OCI-LY7 (cell line): ENCODE results near the gene RPUSD1. TPM values are rescaled to one million over a fixed set of nuclear protein-coding genes. Genes with fewer than 3 reads are reported as not detected.

Experiments
- BruUV-seq: library from RNA; stranded (reverse); fragments of 400-500 nt; replicated peaks from 2 replicates; lab custom pipeline; 2021; lab: Mats Ljungman, UMichigan
- CTCF ChIA-PET: fragments of 300-600 bp; sonication (Branson Sonifier 250); formaldehyde crosslinking; loops from one replicate; lab custom pipeline; 2022; ENCODE audit warnings: antibody characterized with exemption; ENCODE audit not compliant: unreplicated experiment; lab: Charles Lee
- POLR2A ChIA-PET: fragments of 300-600 bp; sonication (Branson Sonifier 250); formaldehyde crosslinking; loops from one replicate; lab custom pipeline; 2022; ENCODE audit warnings: antibody characterized with exemption; lab: Charles Lee
- DNase-seq: peaks from one replicate; pipeline ENCODE4 v3.0.0-alpha.2; 2015; ENCODE audit warnings: low spot score
- H2AFZ ChIP-seq: fragments of 200-600 bp; sonication (generic), shearing (Covaris generic); 2 replicates; pipeline ENCODE4 v1.6.1; 2014; ENCODE audit warnings: mild to moderate bottlenecking, antibody characterized with exemption, low read length, moderate library complexity
- H3K27ac ChIP-seq: fragments of 200-600 bp; sonication (generic); 2 replicates; pipeline ENCODE4 v1.5.1; 2014; ENCODE audit warnings: mixed run types, low read depth, mild to moderate bottlenecking, moderate library complexity, low read length, inconsistent platforms; ENCODE audit not compliant: poor library complexity, severe bottlenecking
- H3K36me3 ChIP-seq: fragments of 200-600 bp; sonication (generic); 2 replicates; pipeline ENCODE4 v1.6.1; 2014; ENCODE audit warnings: mild to moderate bottlenecking, antibody characterized with exemption, low read length, moderate library complexity, mixed read lengths; ENCODE audit not compliant: insufficient read depth
- H3K4me1 ChIP-seq: fragments of 200-600 bp; sonication (generic); 2 replicates; pipeline ENCODE4 v1.5.1; 2014; ENCODE audit warnings: mild to moderate bottlenecking, low read length; ENCODE audit not compliant: insufficient read depth, poor library complexity, severe bottlenecking
- H3K4me2 ChIP-seq: fragments of 200-600 bp; sonication (generic); 2 replicates; pipeline ENCODE4 v1.6.1; 2014; ENCODE audit warnings: mild to moderate bottlenecking, low read length
- H3K4me3 ChIP-seq: fragments of 200-600 bp; sonication (generic); 2 replicates; pipeline ENCODE4 v1.5.1; 2014; ENCODE audit warnings: mild to moderate bottlenecking, low read depth, low read length; ENCODE audit not compliant: poor library complexity, severe bottlenecking
- H3K79me2 ChIP-seq: fragments of 200-600 bp; sonication (generic); 2 replicates; pipeline ENCODE4 v1.6.1; 2016; ENCODE audit warnings: low read depth, mild to moderate bottlenecking, low read length, moderate library complexity, mixed read lengths; ENCODE audit not compliant: insufficient read depth
- H3K9me2 ChIP-seq: fragments of 200-600 bp; sonication (generic); 2 replicates; pipeline ENCODE4 v1.6.1; 2016; ENCODE audit warnings: mild to moderate bottlenecking, low read length, mixed read lengths; ENCODE audit not compliant: insufficient read depth
- H3K9me3 ChIP-seq: fragments of 200-600 bp; sonication (generic); 2 replicates; pipeline ENCODE4 v1.6.1; 2014; ENCODE audit warnings: mild to moderate bottlenecking, mixed run types, low read length, mixed read lengths
- H4K20me1 ChIP-seq: fragments of 200-600 bp; sonication (generic); 2 replicates; pipeline ENCODE4 v1.6.1; 2014; ENCODE audit warnings: mild to moderate bottlenecking, antibody characterized with exemption, low read length, moderate library complexity, mixed read lengths; ENCODE audit not compliant: insufficient read depth
- CTCF ChIP-seq: fragments of 200-600 bp; sonication (generic); conservative IDR thresholded peaks from 2 replicates; pipeline ENCODE4 v1.5.1; 2014; ENCODE audit warnings: mild to moderate bottlenecking, antibody characterized with exemption, low read length, moderate library complexity, mixed read lengths
- EZH2phosphoT487 ChIP-seq: fragments of 200-600 bp; sonication (generic); IDR thresholded peaks from 2 replicates; pipeline ENCODE4 v1.6.1; 2018; ENCODE audit warnings: low read depth, borderline replicate concordance, mild to moderate bottlenecking, mixed run types, antibody characterized with exemption, low read length, moderate library complexity, mixed read lengths
- intact Hi-C: fragments of 100-400 bp; cut with micrococcal nuclease; formaldehyde crosslinking; loops from one replicate; pipeline ENCODE4 v1.10.0; 2022; ENCODE audit not compliant: unreplicated experiment
- total RNA-seq, 2 experiments: library from RNA; depleted of rRNA in 1 of 2; stranded (reverse); fragments of >200 nt in 1 of 2; shearing (Covaris generic) in 1 of 2; gene quantifications; 2 replicates each; pipeline ENCODE4 v1.2.3, GENCODE V29; 2014 to 2022

RPUSD1 gene
- total RNA-seq, 2 experiments from 2014 or later: 48.6 to 64.1 TPM

DNA sequence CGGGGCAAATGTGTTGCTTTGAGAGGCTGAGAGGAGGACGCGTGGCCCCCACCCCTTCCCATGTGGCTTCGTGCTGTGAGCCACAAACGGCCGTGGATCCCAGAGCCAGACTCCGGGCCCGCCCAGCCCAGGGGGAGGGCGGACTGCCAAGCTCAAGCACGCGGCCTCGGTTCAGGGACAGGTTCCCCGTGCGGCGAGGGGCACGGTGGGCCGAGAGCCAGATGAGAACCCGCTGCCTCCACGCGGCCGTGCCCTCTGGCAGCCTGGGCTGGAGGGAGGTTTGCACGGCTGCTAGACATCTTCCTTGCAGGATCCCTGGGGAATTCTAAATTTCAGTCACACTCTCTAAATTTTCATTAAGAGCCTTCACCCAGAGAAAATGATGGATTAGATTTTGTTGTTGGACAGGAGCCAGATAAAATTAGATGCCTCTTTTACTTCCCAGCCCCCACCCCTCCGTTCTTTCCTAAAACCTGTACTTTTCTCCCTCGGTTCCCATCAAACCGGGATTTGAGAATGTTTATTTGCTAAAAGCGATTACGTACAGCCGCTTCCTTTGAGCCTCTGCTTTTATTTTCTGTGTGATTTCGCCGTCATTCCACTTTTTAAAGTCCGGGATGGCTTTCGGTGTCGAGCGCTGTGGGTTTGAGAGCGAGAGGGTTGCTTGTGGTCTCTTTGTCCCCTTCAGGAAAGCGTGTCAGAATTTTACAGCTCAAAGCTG lies 37.3 kb upstream of the RPUSD1 start:
- no peaks in the 10 kb centered on the region for H3K9me3 ChIP-seq
- TF ChIP-seq CTCF: no peak
- no peak overlapping the region for H3K27ac ChIP-seq
- no peak overlapping the region for H2AFZ ChIP-seq
- H4K20me1 ChIP-seq: no peaks in the 10 kb centered on the region
- H3K4me2 ChIP-seq: no peak overlapping the region
- POLR2A ChIA-PET: no interaction called here
- BruUV-seq: no TSS peak
- no peak for DNase-seq
- H3K4me1 ChIP-seq: no peaks in the 10 kb centered on the region
- H3K79me2 ChIP-seq: no peaks in the 10 kb centered on the region
- H3K9me2 ChIP-seq: no peaks in the 10 kb centered on the region
- CTCF ChIA-PET: no interaction called here
- no peaks in the 10 kb centered on the region for H3K36me3 ChIP-seq
- H3K4me3 ChIP-seq: no peak overlapping the region
- intact Hi-C loops: no loop called here

DNA sequence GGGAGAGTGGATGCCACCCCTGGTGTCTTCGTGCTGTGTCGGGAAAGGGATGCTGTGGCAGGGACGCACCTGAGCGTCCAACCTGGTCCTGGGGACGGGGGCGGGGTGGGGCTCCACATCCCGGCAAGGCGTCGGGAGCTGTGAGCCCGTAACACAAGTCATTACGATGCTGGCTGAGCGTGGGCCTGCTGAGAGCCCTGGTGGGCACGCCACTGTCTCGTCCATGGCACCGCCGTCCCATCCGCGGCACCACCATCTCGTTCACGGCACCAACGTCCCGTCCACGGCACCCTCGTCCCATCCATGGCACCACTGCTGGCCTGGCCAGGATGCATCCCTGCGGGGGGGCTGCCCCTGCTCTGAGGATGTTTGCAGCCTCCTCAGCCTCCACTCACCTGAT lies 36.4 kb upstream of the RPUSD1 start:
- H3K79me2 ChIP-seq: no peaks in the 10 kb centered on the region
- no peak overlapping the region for H3K4me2 ChIP-seq
- intact Hi-C loops: no loop called here
- H3K9me2 ChIP-seq: no peaks in the 10 kb centered on the region
- CTCF ChIA-PET: no interaction called here
- H3K27ac ChIP-seq: no peak overlapping the region
- no peak for TF ChIP-seq CTCF
- TF ChIP-seq EZH2phosphoT487: no peak
- H3K4me3 ChIP-seq: no peak overlapping the region
- H3K4me1 ChIP-seq: no peaks in the 10 kb centered on the region
- POLR2A ChIA-PET: no interaction called here
- no peaks in the 10 kb centered on the region for H3K9me3 ChIP-seq
- H2AFZ ChIP-seq: no peak overlapping the region
- DNase-seq: no peak
- H3K36me3 ChIP-seq: no peaks in the 10 kb centered on the region
- no peaks in the 10 kb centered on the region for H4K20me1 ChIP-seq
- no TSS peak for BruUV-seq

DNA sequence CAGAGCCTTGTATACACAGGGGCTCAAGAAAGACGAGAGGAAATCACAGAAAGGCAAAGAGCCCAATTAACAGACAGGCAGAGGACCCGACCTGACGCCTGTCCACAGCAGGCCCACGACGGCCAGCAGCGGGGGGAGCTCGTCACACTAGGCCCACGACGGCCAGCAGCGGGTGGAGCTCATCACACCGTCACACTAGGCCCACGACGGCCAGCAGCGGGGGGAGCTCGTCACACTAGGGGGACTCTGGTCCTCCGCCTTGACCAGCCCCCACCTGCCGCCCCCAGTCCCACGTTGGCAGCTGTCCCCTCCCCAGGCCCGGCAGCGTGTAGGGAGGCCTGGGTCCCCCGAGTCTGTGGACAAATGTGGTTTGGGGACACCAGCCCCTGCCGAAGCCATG lies 36.0 kb upstream of the RPUSD1 start:
- H3K4me1 ChIP-seq: no peaks in the 10 kb centered on the region
- no peak overlapping the region for H3K4me2 ChIP-seq
- BruUV-seq: no TSS peak
- H3K4me3 ChIP-seq: no peak overlapping the region
- TF ChIP-seq EZH2phosphoT487: no peak
- TF ChIP-seq CTCF: no peak
- no peaks in the 10 kb centered on the region for H3K36me3 ChIP-seq
- no peaks in the 10 kb centered on the region for H3K79me2 ChIP-seq
- no peak overlapping the region for H3K27ac ChIP-seq
- H3K9me3 ChIP-seq: no peaks in the 10 kb centered on the region
- intact Hi-C loops: no loop called here
- no peak overlapping the region for H2AFZ ChIP-seq
- POLR2A ChIA-PET: no interaction called here
- H3K9me2 ChIP-seq: no peaks in the 10 kb centered on the region
- DNase-seq: no peak
- CTCF ChIA-PET: no interaction called here
- no peaks in the 10 kb centered on the region for H4K20me1 ChIP-seq
